ENCODE measurements around the gene CDYL2.
A peak's percentile ranks its signal among the peaks of the same experiment; 100 is the strongest.

The CDYL2 gene

GRCh38 chr16:80831039-80831438, 26.6 kb upstream of the CDYL2 start:
- in situ Hi-C loops (cut with MboI; ENCODE audit: low sequenced_read_pairs, unreplicated experiment) = no loop called here
- TF ChIP-seq CTCF (IDR thresholded peaks at IDR 0.05; ENCODE audit: borderline replicate concordance, control extremely low read depth, extremely low read depth, insufficient read depth, missing control alignments) = no peak

DNA sequence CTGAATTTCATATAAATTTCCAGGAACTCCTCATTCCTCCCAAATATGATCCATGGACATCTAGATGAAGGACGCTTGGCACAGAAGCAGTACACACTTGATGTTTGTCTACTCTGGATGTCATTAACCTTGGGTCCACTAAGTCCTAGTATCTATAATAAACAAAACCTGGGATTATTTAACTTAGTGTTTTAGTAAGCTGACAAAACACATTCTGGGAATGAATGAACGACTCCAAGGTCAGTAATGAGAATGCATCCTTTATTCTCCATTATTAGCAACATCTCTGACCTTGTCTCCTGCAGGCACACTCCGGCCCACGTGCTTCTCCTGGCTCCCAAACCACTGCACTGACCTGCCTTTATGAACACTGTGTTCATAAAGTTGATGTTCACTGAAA, 24.1 kb upstream of the CDYL2 start:
- in situ Hi-C loops (cut with MboI; ENCODE audit: low sequenced_read_pairs, unreplicated experiment) = loop anchor here (10.0 kb wide), 1 partner anchor 304 kb away; no protein-coding TSS in a partner anchor
- no peak for DNase-seq (ENCODE audit: low spot score)
- no peak for TF ChIP-seq CTCF (IDR thresholded peaks at IDR 0.05; ENCODE audit: borderline replicate concordance, control extremely low read depth, extremely low read depth, insufficient read depth, missing control alignments)

More at GRCh38 chr16:80831039-80831438, 26.6 kb upstream of the CDYL2 start:
- DNase-seq (ENCODE audit: low spot score) = no peak

- no peak for DNase-seq (ENCODE audit: low spot score)
- no peak for TF ChIP-seq CTCF (IDR thresholded peaks at IDR 0.05; ENCODE audit: borderline replicate concordance, control extremely low read depth, extremely low read depth, insufficient read depth, missing control alignments)
- in situ Hi-C loops (cut with MboI; ENCODE audit: low sequenced_read_pairs, unreplicated experiment) = loop anchor here (10.0 kb wide), 1 partner anchor 302 kb away; no protein-coding TSS in a partner anchor
Observed at GRCh38 chr16:80827007-80827406, 22.6 kb upstream of the CDYL2 start.

DNA sequence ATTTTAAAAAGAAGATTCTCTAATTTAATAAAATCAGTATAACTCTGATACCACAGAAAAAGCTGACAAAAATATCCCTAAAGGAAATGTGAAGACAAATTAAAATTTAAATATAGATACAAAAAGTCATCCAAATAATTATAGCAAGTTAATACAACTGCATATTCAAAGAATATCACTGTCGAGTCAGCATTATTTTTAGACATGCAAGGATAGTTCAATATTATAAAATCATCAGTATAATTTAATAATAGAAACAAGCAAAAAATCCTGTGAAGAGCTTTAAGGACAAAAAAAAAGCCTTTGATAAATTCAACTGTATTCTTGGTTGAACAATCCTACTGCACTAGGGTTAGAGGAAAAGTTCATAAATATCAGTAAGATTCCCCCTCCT, 21.0 kb upstream of the CDYL2 start:
- in situ Hi-C loops (cut with MboI; ENCODE audit: low sequenced_read_pairs, unreplicated experiment) = loop anchor here (10.0 kb wide), 1 partner anchor 301 kb away; no protein-coding TSS in a partner anchor
- no peak for DNase-seq (ENCODE audit: low spot score)
- TF ChIP-seq CTCF (IDR thresholded peaks at IDR 0.05; ENCODE audit: borderline replicate concordance, control extremely low read depth, extremely low read depth, insufficient read depth, missing control alignments) = no peak

- in situ Hi-C loops (cut with MboI; ENCODE audit: low sequenced_read_pairs, unreplicated experiment) = loop anchor here (10.0 kb wide), 1 partner anchor 300 kb away; no protein-coding TSS in a partner anchor
- DNase-seq (ENCODE audit: low spot score) = peak; percentile 47
- peak; percentile 67 for TF ChIP-seq CTCF (IDR thresholded peaks at IDR 0.05; ENCODE audit: borderline replicate concordance, control extremely low read depth, extremely low read depth, insufficient read depth, missing control alignments)
Observed at GRCh38 chr16:80824623-80825364, 20.4 kb upstream of the CDYL2 start.

GRCh38 chr16:80819988-80820387, 15.6 kb upstream of the CDYL2 start:
- no peak for TF ChIP-seq CTCF (IDR thresholded peaks at IDR 0.05; ENCODE audit: borderline replicate concordance, control extremely low read depth, extremely low read depth, insufficient read depth, missing control alignments)
- DNase-seq (ENCODE audit: low spot score) = no peak
- in situ Hi-C loops (cut with MboI; ENCODE audit: low sequenced_read_pairs, unreplicated experiment) = loop anchor here (10.0 kb wide), 1 partner anchor 295 kb away; no protein-coding TSS in a partner anchor

Measured in GM13976 (cell line).